Ovary (tissue), 9 donors: Measurements from ENCODE around the gene SOAT2. TPM values are rescaled to one million over a fixed set of nuclear protein-coding genes. Genes with fewer than 3 reads are reported as not detected.

Source experiments
- DNase-seq, 5 donors: peaks; one replicate each; pipeline ENCODE4 v3.0.0-alpha.2; 2019 to 2020
- H3K27ac ChIP-seq, 2 donors: fragments of 200-600 bp; one replicate each; pipeline versions ENCODE4 v1.5.1 to v1.8.0; 2019 to 2022
- H3K27me3 ChIP-seq: fragments of 200-600 bp; one replicate; pipeline ENCODE4 v1.8.0; 2022
- H3K36me3 ChIP-seq: fragments of 200-600 bp; sonication (generic); one replicate; pipeline ENCODE4 v1.5.1; 2019
- H3K4me1 ChIP-seq: one replicate; pipeline ENCODE4 v1.8.1; 2013; ENCODE audit warnings: mild to moderate bottlenecking, moderate library complexity; ENCODE audit not compliant: insufficient read depth
- H3K4me3 ChIP-seq: fragments of 200-600 bp; sonication (generic); one replicate; pipeline ENCODE4 v1.5.1; 2017
- H3K9me3 ChIP-seq, 2 donors: fragments of 200-600 bp in 1 of 2; sonication (generic) in 1 of 2; one replicate each; pipeline versions ENCODE4 v1.5.1 to v1.8.1; 2013 to 2019; ENCODE audit warnings: mild to moderate bottlenecking in 1 of 2, moderate library complexity in 1 of 2
- CTCF ChIP-seq, 3 donors: fragments of 450-650 bp in 2 of 3; fragments of 200-600 bp in 1 of 3; IDR thresholded peaks; one replicate each; pipeline versions ENCODE4 v1.5.1 to v1.8.0; 2016 to 2022; ENCODE audit warnings: antibody characterized with exemption in 3 of 3, mild to moderate bottlenecking in 1 of 3
- EP300 ChIP-seq: sonication (generic); formaldehyde crosslinking; IDR thresholded peaks from one replicate; pipeline ENCODE4 v1.6.1; 2017; ENCODE audit warnings: antibody characterized with exemption
- POLR2A ChIP-seq: fragments of 450-650 bp; IDR thresholded peaks from one replicate; pipeline ENCODE4 v1.6.1; 2017; ENCODE audit warnings: antibody characterized with exemption, mild to moderate bottlenecking, moderate library complexity
- WGBS, 3 donors: extraction: QIAGEN DNeasy Blood & Tissue Kit in 1 of 3; methylation state at CpG; one replicate each; pipeline versions ENCODE4 v1.1.5 to v1.1.7; 2013 to 2017; 5-methylcytosine and 5-hydroxymethylcytosine counted together
- intact Hi-C, 4 donors: fragments of 100-400 bp; cut with DNase I; formaldehyde crosslinking; loops; one replicate each; pipeline versions ENCODE4 v1.11.0 to v1.15.1; 2022 to 2023
- polyA plus RNA-seq, 2 donors: library from polyadenylated mRNA; stranded (reverse); fragments of 200-250 nt in 1 of 2; fragments of 350-450 nt in 1 of 2; fragmentation: Illumina TruSeq in 1 of 2; extraction: RNeasy Lipid Tissue Mini Kit (QIAGEN cat#74804) in 1 of 2; gene quantifications; one replicate each; pipeline ENCODE4 v1.2.3, GENCODE V29; 2013 to 2014
- total RNA-seq, 7 donors: library from RNA; depleted of rRNA in 2 of 7; stranded (reverse); fragments of >200 nt in 2 of 7; fragmentation: NEBNext Ultra II Directional in 3 of 7; extraction: Animal tissue kit (Norgen Biotek cat#: 25700) in 3 of 7; gene quantifications; one replicate each; pipeline versions ENCODE4 v1.1.0 to v1.2.4, GENCODE V29; 2016 to 2023
- donor health status: DM: no; HTN: no; CAD: no; lungs with moderate emphysema.
- donor health status: DM: no; HTN: no; CAD: no.
- donor health status: Bipolar disorder and iron deficiency.
- donor health status: DM: yes; HTN: yes; CAD: no.
- donor health status: DM: no; HTN: no; CAD: no.
- donor health status: DM: yes; HTN: yes; CAD: no.

The SOAT2 gene
- total and polyA plus RNA-seq, 9 donors, result 0.07 to 0.72 (median 0.28) TPM; not detected in 4

DNA sequence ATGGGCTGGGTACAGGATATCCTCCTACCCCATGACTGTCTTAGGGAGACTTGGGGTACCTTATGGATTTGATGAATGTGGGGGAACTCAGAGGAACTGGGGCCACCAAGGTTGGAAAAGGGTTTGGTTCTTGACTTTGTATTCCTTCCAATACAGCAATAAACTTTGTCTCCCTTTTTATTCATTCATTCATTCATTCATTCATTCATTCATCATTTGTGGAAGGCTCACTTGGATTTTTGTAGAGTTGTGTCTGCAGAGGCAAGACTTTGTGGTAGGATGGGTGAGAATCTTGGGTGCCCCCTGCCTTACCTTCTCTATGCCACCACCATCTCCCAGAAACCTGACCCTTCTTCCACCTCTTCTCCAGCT, 21.1 kb downstream of the SOAT2 start:
- intact Hi-C loops, result no loop called here
- no peaks in the 10 kb centered on the region for H3K9me3 ChIP-seq
- no peak for DNase-seq
- H3K4me1 ChIP-seq, result no peaks in the 10 kb centered on the region
- H3K36me3 ChIP-seq, result no peaks in the 10 kb centered on the region
- H3K27me3 ChIP-seq, result no peaks in the 10 kb centered on the region
- TF ChIP-seq EP300 (no peak), POLR2A (no peak), CTCF (IDR thresholded peaks at IDR 0.05) (no peak)
- no peak overlapping the region for H3K4me3 ChIP-seq
- no peak overlapping the region for H3K27ac ChIP-seq

DNA sequence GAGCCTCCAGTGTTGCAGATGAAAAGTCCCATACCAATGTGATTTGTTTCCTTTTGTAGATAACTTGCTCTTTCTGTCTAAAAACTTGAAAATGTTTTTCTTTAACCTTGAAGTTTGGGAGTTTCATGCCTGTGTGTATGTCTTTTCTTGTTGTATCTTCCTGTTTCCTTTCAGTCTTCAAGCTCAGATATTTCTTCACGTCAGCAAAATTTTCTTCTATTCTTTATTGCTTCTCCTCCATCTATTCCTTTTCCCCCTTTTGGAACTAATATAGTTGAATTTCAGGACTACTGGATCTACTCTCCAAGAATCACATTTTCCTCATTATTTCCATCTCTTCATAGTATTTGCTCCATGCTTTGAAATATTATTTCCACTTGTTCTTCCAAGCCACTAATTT, 23.9 kb downstream of the SOAT2 start:
- no peaks in the 10 kb centered on the region for H3K9me3 ChIP-seq
- DNase-seq, result no peak
- no peaks in the 10 kb centered on the region for H3K4me1 ChIP-seq
- intact Hi-C loops, result no loop called here
- no peak for TF ChIP-seq CTCF (IDR thresholded peaks at IDR 0.05)
- no peak for TF ChIP-seq EP300
- TF ChIP-seq POLR2A, result no peak
- 72 to 78% (median 77%) methylated on average over 1 of the region's 1 CpG for WGBS, 3 donors
- no peaks in the 10 kb centered on the region for H3K36me3 ChIP-seq
- H3K4me3 ChIP-seq, result no peak overlapping the region
- no peaks in the 10 kb centered on the region for H3K27me3 ChIP-seq
- H3K27ac ChIP-seq, result no peak overlapping the region

DNA sequence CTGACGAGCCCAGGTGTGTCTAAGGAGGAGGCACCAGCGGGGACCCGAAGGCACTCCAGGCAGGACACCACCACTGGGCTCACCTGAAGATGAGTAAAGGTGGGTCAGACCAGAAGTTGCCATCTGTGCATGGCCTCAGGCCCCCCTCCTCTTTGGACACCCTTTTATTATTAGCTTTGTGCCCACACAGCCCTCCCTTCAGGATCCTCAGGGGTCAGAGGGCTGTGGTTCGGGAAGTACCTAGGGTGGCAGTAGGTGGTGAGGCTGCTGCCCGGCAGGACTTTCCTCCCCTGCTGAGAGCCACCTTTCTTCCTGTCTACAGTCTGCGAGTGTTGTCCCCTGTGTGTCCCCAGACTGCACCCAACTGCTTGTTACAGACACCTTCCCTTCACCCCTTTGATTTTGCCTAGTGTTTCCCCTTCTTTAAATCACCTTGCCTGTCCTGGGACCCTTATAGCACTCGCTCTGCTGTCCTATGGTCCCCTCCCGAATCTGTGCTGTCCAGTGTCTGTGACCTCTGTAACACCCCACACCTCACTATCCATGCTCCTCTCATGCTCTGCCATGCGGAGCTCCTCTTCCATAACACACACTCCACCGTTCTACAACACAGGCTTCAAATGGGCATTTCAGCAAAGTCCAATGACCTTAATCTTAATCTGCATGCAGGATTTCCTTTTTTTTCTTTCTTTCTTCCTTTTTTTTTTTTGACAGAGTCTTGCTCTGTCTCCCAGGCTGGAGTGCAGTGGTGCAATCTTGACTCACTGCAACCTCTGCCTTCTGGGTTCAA, 25.7 kb downstream of the SOAT2 start:
- Histone ChIP-seq H3K27ac (no peak overlapping the region), H3K27me3 (no peaks in the 10 kb centered on the region), H3K9me3 (no peaks in the 10 kb centered on the region), H3K4me3 (no peak overlapping the region), H3K36me3 (no peaks in the 10 kb centered on the region), H3K4me1 (no peaks in the 10 kb centered on the region)
- TF ChIP-seq POLR2A, result no peak
- intact Hi-C loops, result no loop called here
- DNase-seq, result no peak
- 73 to 80% (median 74%) methylated on average over 10 of the region's 10 CpGs for WGBS, 3 donors

- H3K4me3 ChIP-seq, result no peak overlapping the region
- WGBS, 3 donors, result 40 to 61% (median 51%) methylated on average over 2 of the region's 2 CpGs
- DNase-seq, result no peak
Measured at GRCh38 chr12:53131844-53132243, 28.6 kb downstream of the SOAT2 start.

GRCh38 chr12:53133722-53134121, 30.4 kb downstream of the SOAT2 start:
- no peak for DNase-seq
- intact Hi-C loops, result no loop called here
- no peaks in the 10 kb centered on the region for H3K36me3 ChIP-seq
- TF ChIP-seq POLR2A (no peak), CTCF (IDR thresholded peaks at IDR 0.05) (no peak), EP300 (no peak)
- H3K27ac ChIP-seq, result no peak overlapping the region
- WGBS, 3 donors, result 90 to 93% (median 92%) methylated on average over 3 of the region's 3 CpGs
- H3K27me3 ChIP-seq, result no peaks in the 10 kb centered on the region
- H3K9me3 ChIP-seq, result peaks cover 0 to 7% of the 10 kb centered on the region in 2 donors
- no peak overlapping the region for H3K4me3 ChIP-seq
- H3K4me1 ChIP-seq, result no peaks in the 10 kb centered on the region

More at GRCh38 chr12:53131844-53132243, 28.6 kb downstream of the SOAT2 start:
- H3K4me1 ChIP-seq, result no peaks in the 10 kb centered on the region
- H3K27me3 ChIP-seq, result no peaks in the 10 kb centered on the region
- intact Hi-C loops, result no loop called here
- no peak overlapping the region for H3K27ac ChIP-seq
- no peak for TF ChIP-seq POLR2A
- H3K9me3 ChIP-seq, result peaks cover 0 to 2% of the 10 kb centered on the region in 2 donors
- H3K36me3 ChIP-seq, result no peaks in the 10 kb centered on the region
